Left ventricle myocardium superior (tissue), 1 donor: ENCODE results near the gene TEX13D. TPM values are rescaled to one million over a fixed set of nuclear protein-coding genes. Genes with fewer than 3 reads are reported as not detected.

ENCODE experiments used
- ATAC-seq: fragments of 200-7000 bp; cut with Tn5 transposase; one replicate; pipeline ENCODE4 v1.9.1; 2020; ENCODE audit warnings: mild to moderate bottlenecking, moderate library complexity
- DNase-seq: peaks from one replicate; pipeline ENCODE4 v3.0.0-alpha.2; 2020
- intact Hi-C: fragments of 100-400 bp; cut with micrococcal nuclease; formaldehyde crosslinking; loops from one replicate; pipeline ENCODE4 v1.11.0; 2022
- total RNA-seq: library from RNA; stranded (reverse); fragmentation: NEBNext Ultra II Directional; extraction: Animal tissue kit (Norgen Biotek cat#: 25700); gene quantifications from one replicate; pipeline ENCODE4 v1.2.1, GENCODE V29; 2021
- donor health status: DM: no; HTN: yes; CAD: no; lungs with severe emphysema.

Gene TEX13D
- total RNA-seq, 1 donor from 2014 or later: not detected

GRCh38 chrX:124346877-124347241, 14.4 kb downstream of the TEX13D start:
- intact Hi-C loops: no loop called here
- DNase-seq: no peak
- ATAC-seq: no peak

DNA sequence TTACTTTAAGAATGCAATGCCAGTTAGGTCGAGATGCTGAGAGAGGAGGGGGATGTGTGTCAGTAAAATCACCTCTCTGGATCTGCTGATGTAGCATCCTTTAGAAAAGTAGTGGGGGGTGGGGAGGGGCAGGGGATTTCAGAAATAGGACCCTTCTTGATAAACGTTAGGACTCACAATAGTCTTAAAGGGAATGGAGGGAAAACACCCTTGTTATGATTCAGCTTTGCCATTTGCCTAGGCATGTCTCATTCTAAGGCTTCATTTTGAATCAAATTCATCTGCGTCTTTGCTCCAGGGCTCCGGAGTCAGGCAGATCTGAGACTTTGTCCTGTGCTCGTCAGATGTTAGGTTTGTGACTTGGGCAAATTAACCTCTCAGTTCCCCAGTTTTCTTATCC, 14.8 kb downstream of the TEX13D start:
- no peak for ATAC-seq
- intact Hi-C loops: no loop called here
- no peak for DNase-seq

DNA sequence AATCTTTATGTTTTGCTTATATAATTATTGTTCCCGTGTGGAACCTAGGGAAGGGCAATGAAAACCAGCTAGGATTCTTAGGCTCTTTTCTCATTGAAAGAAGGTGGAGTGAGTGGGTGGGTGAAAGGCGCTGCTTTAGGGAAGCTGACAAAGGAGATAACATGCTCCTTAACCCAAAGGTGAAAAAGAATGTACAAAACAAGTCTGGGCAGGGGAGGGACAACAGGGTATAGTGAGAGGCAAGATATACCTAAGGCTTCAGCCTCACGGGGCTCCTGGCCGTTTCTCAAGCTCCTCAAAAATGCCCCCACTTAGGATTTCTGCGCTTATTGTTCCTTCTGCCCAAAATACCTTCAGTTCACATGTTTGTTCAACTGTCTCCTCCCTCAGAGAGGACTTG, 15.7 kb downstream of the TEX13D start:
- DNase-seq (no peak), ATAC-seq (no peak)
- intact Hi-C loops: no loop called here

DNA sequence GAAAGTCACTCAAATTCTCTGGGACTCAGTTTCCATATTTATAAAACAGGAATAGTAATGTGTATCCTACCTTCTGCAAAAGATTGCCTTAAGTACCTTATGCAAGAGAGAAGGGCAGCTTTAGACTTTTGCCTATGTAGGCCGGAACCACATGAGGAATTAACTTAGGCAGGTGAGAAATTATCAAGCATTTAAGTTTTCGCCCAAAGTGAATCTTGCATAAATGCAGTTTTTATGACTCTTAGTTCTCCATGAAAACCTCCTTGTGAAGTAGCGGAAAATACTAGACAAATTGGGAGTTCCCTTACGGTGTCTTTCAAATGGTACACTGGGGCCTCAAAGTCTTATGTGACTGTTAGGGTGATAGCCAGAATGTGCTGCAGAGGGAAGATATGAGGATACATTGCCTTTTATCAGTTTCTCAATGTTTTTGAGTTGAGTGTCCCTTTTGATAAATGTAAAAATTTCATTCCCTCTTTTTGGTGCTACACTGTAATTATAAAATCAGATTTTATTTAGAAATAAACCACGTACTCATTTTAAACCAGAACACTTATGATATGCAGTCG, 16.5 kb downstream of the TEX13D start:
- no peak for DNase-seq
- ATAC-seq: no peak
- intact Hi-C loops: no loop called here

DNA sequence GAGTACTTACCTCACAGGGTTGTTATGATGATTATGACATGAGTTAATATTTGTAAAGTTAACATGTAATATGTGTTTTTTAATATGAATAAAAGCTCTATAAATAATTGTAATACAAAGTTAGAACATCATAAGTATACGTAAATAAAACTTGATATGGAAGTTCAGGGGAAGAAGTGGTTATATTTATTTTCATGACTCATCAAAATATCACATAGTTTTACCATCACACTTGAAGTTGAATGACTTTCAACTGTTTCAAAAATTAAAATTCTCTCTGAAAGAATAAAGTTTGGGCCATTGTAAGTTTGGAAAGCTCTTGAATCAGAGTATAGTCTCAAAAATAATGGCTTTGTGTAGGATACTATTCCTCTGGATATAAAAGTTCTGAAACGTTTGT, 22.2 kb downstream of the TEX13D start:
- no peak for ATAC-seq
- no peak for DNase-seq
- intact Hi-C loops: no loop called here

GRCh38 chrX:124358800-124359383, 26.4 kb downstream of the TEX13D start:
- no peak for DNase-seq
- intact Hi-C loops: no loop called here
- ATAC-seq: no peak

DNA sequence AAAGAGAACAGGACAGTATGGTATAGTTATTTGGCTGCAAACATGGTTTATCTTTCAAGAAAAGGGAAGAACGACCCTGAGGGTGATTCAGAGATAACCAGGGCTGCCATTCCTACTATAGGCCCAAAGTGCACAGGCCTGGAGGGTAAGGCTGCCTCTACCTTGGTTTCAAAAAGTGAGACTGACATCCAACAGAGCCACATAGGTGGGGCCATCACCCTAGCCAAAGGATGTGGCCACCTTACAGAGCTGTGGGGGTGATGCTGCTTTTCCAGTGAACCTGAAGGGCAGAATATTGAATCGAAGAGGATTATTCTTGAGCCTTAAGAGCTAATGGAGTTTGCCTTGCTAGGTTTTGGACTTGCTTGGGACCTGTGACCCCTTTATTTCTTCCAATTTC, 29.6 kb downstream of the TEX13D start:
- ATAC-seq: no peak
- intact Hi-C loops: no loop called here
- no peak for DNase-seq

- intact Hi-C loops: no loop called here
- ATAC-seq (no peak), DNase-seq (no peak)
These were observed 30.3 kb downstream of the TEX13D start for GRCh38 chrX:124362761-124363160.

GRCh38 chrX:124369722-124370121, 37.3 kb downstream of the TEX13D start:
- no peak for ATAC-seq
- intact Hi-C loops: no loop called here
- no peak for DNase-seq

- intact Hi-C loops: no loop called here
- DNase-seq (no peak), ATAC-seq (no peak)
These were observed 40.9 kb downstream of the TEX13D start for GRCh38 chrX:124373348-124373747.

GRCh38 chrX:124378643-124379042, 46.2 kb downstream of the TEX13D start:
- ATAC-seq (no peak), DNase-seq (no peak)
- intact Hi-C loops: no loop called here

DNA sequence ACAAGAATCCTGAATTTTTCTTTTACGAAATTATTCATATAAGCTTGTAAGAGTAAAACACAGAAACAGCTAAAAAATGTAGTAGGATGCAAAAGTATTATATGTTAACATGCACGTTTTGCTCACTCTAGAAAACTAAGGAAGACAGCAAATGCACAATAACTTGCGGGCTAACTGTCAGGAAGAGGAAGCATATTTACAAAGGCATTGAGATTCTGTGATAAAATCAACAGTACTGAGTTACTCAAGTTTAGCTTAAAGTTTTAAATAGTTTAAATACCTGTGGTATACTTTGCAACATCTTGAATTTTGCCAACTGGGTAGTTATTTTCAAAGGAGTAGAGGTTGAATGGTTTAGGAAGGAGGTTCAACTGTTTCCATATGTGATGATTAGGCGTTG, 50.9 kb downstream of the TEX13D start:
- DNase-seq (no peak), ATAC-seq (no peak)
- intact Hi-C loops: no loop called here

GRCh38 chrX:124386401-124386800, 53.9 kb downstream of the TEX13D start:
- DNase-seq: no peak
- intact Hi-C loops: no loop called here
- ATAC-seq: no peak

Other genes starting within 250 kb of the TEX13D start
- gene SH2D1A, start 13.9 kb downstream of the TEX13D start, total RNA-seq: 0.10 TPM